GM19395 (cell line): Measurements from ENCODE around the gene AR.

Experiments used
- ATAC-seq: cut with Tn5 transposase; IDR thresholded peaks from one replicate; pipeline ENCODE4 v1.9.1; 2021; ENCODE audit warnings: mild to moderate bottlenecking, moderate library complexity; ENCODE audit not compliant: unreplicated experiment

Gene AR

GRCh38 chrX:67543818-67544217 lies at the start of gene AR:
TSS of gene AR (plus strand) at chrX:67544021. CDS start at chrX:67545147, 1,126 bp downstream.
- ATAC-seq = no peak

- no peak for ATAC-seq
Observed at GRCh38 chrX:67500617-67501016, 43.2 kb upstream of the AR start.

- no peak for ATAC-seq
Observed at GRCh38 chrX:67503004-67503403, 40.8 kb upstream of the AR start.

GRCh38 chrX:67503453-67503852 lies 40.4 kb upstream of the AR start:
- ATAC-seq = no peak

- no peak for ATAC-seq
Observed at GRCh38 chrX:67520671-67521070, 23.1 kb upstream of the AR start.

- ATAC-seq = no peak
Observed at GRCh38 chrX:67523002-67523681, 20.7 kb upstream of the AR start.

GRCh38 chrX:67523932-67524331 lies 19.9 kb upstream of the AR start:
- ATAC-seq = no peak

GRCh38 chrX:67524428-67524827 lies 19.4 kb upstream of the AR start:
- no peak for ATAC-seq

GRCh38 chrX:67524950-67525691 lies 18.7 kb upstream of the AR start:
- no peak for ATAC-seq

GRCh38 chrX:67536564-67536963 lies 7.3 kb upstream of the AR start:
- ATAC-seq = no peak

GRCh38 chrX:67538383-67538782 lies 5.4 kb upstream of the AR start:
- no peak for ATAC-seq

GRCh38 chrX:67544281-67545035 lies 637 bp downstream of the AR start:
- ATAC-seq = no peak

- ATAC-seq = no peak
Observed at GRCh38 chrX:67545036-67545821, 1.4 kb downstream of the AR start.

- ATAC-seq = no peak
Observed at GRCh38 chrX:67545893-67546495, 2.2 kb downstream of the AR start.

GRCh38 chrX:67546496-67547423 lies 2.9 kb downstream of the AR start:
- no peak for ATAC-seq

- ATAC-seq = peak; percentile 67
Observed at GRCh38 chrX:67555578-67556203, 11.9 kb downstream of the AR start.

- ATAC-seq = no peak
Observed at GRCh38 chrX:67558267-67558666, 14.4 kb downstream of the AR start.

GRCh38 chrX:67563469-67564448 lies 19.9 kb downstream of the AR start:
- ATAC-seq = no peak
